Right ventricle myocardium superior (tissue), 1 donor: ENCODE measurements around the gene SEPSECS. TPM values are rescaled to one million over a fixed set of nuclear protein-coding genes. Genes with fewer than 3 reads are reported as not detected.

ENCODE experiments used
- total RNA-seq: library from RNA; stranded (reverse); fragmentation: NEBNext Ultra II Directional; extraction: Animal tissue kit (Norgen Biotek cat#: 25700); gene quantifications from one replicate; pipeline ENCODE4 v1.2.1, GENCODE V29; 2021
- donor health status: DM: no; HTN: yes; CAD: no; lungs with severe emphysema.

Gene SEPSECS
- total RNA-seq, 1 donor from 2014 or later: 5.0 TPM

Other genes starting within 250 kb of the SEPSECS start
- 10.8 TPM for gene CCDC149, start 247.4 kb downstream of the SEPSECS start, total RNA-seq
- gene LGI2, start 129.5 kb downstream of the SEPSECS start, total RNA-seq: 2.3 TPM
- 1.9 TPM for gene PI4K2B, start 73.6 kb upstream of the SEPSECS start, total RNA-seq
- gene ZCCHC4, start 152.3 kb upstream of the SEPSECS start, total RNA-seq: 9.2 TPM
- gene ANAPC4, start 216.8 kb upstream of the SEPSECS start, total RNA-seq: 11.5 TPM